ENCODE measurements around the gene VPS13A. TPM values are rescaled to one million over a fixed set of nuclear protein-coding genes. Genes with fewer than 3 reads are reported as not detected.

VPS13A gene
- total RNA-seq, 4 donors from 2014 or later: 33.4 to 47.8 (median 40.7) TPM

GRCh38 chr9:77161966-77162365 is 15.4 kb upstream of the VPS13A start:
- H3K4me3 ChIP-seq: no peak overlapping the region
- no peaks in the 10 kb centered on the region for H3K9me3 ChIP-seq
- 93% methylated on average over 1 of the region's 1 CpG for WGBS
- no peak overlapping the region for H3K27ac ChIP-seq (replicated peaks in 1 of 4)
- TF ChIP-seq CTCF (IDR thresholded peaks at IDR 0.05) (no peak), POLR2AphosphoS5 (IDR thresholded peaks at IDR 0.05) (no peak), EP300 (IDR thresholded peaks at IDR 0.05) (no peak), POLR2A (IDR thresholded peaks at IDR 0.05; ENCODE audit: low read depth) (no peak)
- peaks cover 0 to 6% (median 5%) of the 10 kb centered on the region in 4 donors for H3K4me1 ChIP-seq
- DNase-seq (ENCODE audit: extremely low spot score): no peak
- no peaks in the 10 kb centered on the region for H3K27me3 ChIP-seq
- H3K36me3 ChIP-seq: no peaks in the 10 kb centered on the region
- intact Hi-C loops (cut with DNase I): loop anchor here (10.0 kb wide), 1 partner anchor 133 kb away; no protein-coding TSS in a partner anchor

GRCh38 chr9:77162366-77162765 is 15.0 kb upstream of the VPS13A start:
- H3K4me3 ChIP-seq: no peak overlapping the region
- TF ChIP-seq POLR2AphosphoS5 (IDR thresholded peaks at IDR 0.05) (no peak), EP300 (IDR thresholded peaks at IDR 0.05) (no peak), CTCF (IDR thresholded peaks at IDR 0.05) (no peak), POLR2A (IDR thresholded peaks at IDR 0.05; ENCODE audit: low read depth) (no peak)
- no peaks in the 10 kb centered on the region for H3K27me3 ChIP-seq
- no peak overlapping the region for H3K27ac ChIP-seq (replicated peaks in 1 of 4)
- no peaks in the 10 kb centered on the region for H3K36me3 ChIP-seq
- intact Hi-C loops (cut with DNase I): loop anchor here (10.0 kb wide), 1 partner anchor 132 kb away; no protein-coding TSS in a partner anchor
- WGBS: 81% methylated on average over 4 of the region's 4 CpGs
- no peak for DNase-seq (ENCODE audit: extremely low spot score)
- peaks cover 0 to 6% (median 5%) of the 10 kb centered on the region in 4 donors for H3K4me1 ChIP-seq
- no peaks in the 10 kb centered on the region for H3K9me3 ChIP-seq

GRCh38 chr9:77163884-77164283 is 13.4 kb upstream of the VPS13A start:
- peaks cover 0 to 6% (median 5%) of the 10 kb centered on the region in 4 donors for H3K4me1 ChIP-seq
- TF ChIP-seq POLR2A (IDR thresholded peaks at IDR 0.05; ENCODE audit: low read depth) (no peak), EP300 (IDR thresholded peaks at IDR 0.05) (no peak), CTCF (IDR thresholded peaks at IDR 0.05) (no peak), POLR2AphosphoS5 (IDR thresholded peaks at IDR 0.05) (no peak)
- no peaks in the 10 kb centered on the region for H3K27me3 ChIP-seq
- no peak overlapping the region for H3K27ac ChIP-seq (replicated peaks in 1 of 4)
- H3K9me3 ChIP-seq: no peaks in the 10 kb centered on the region
- 54% methylated on average over 4 of the region's 4 CpGs for WGBS
- no peak for DNase-seq (ENCODE audit: extremely low spot score)
- intact Hi-C loops (cut with DNase I): loop anchor here (10.0 kb wide), 1 partner anchor 131 kb away; no protein-coding TSS in a partner anchor
- H3K4me3 ChIP-seq: no peak overlapping the region
- no peaks in the 10 kb centered on the region for H3K36me3 ChIP-seq

GRCh38 chr9:77166193-77166592 is 11.1 kb upstream of the VPS13A start:
- Histone ChIP-seq H3K27ac (replicated peaks in 1 of 4) (no peak overlapping the region), H3K27me3 (no peaks in the 10 kb centered on the region), H3K9me3 (no peaks in the 10 kb centered on the region), H3K36me3 (no peaks in the 10 kb centered on the region), H3K4me1 (peaks cover 0 to 6% (median 5%) of the 10 kb centered on the region in 4 donors), H3K4me3 (no peak overlapping the region)
- WGBS: 88% methylated on average over 4 of the region's 4 CpGs
- intact Hi-C loops (cut with DNase I): loop anchor here (10.0 kb wide), 1 partner anchor 129 kb away; no protein-coding TSS in a partner anchor
- no peak for DNase-seq (ENCODE audit: extremely low spot score)
- no peak for TF ChIP-seq POLR2AphosphoS5 (IDR thresholded peaks at IDR 0.05)
- TF ChIP-seq CTCF (IDR thresholded peaks at IDR 0.05): no peak
- TF ChIP-seq EP300 (IDR thresholded peaks at IDR 0.05): no peak
- TF ChIP-seq POLR2A (IDR thresholded peaks at IDR 0.05; ENCODE audit: low read depth): no peak

Data from esophagus muscularis mucosa (tissue), 4 donors.